Aorta (tissue), 5 donors: Measurements from ENCODE around the gene CAPRIN2. TPM values are rescaled to one million over a fixed set of nuclear protein-coding genes. Genes with fewer than 3 reads are reported as not detected.

Source experiments
- ATAC-seq: fragments of 200-7000 bp; cut with Tn5 transposase; one replicate; pipeline ENCODE4 v1.9.1; 2022; ENCODE audit warnings: moderate library complexity; ENCODE audit not compliant: low FRiP score
- DNase-seq, 2 donors: peaks; one replicate each; pipeline ENCODE4 v3.0.0-alpha.2; 2020
- H3K27ac ChIP-seq, 2 donors: one replicate each; pipeline ENCODE4 v1.5.1; 2013; ENCODE audit warnings: low read length in 2 of 2, mild to moderate bottlenecking in 2 of 2, moderate library complexity in 2 of 2, control low read depth in 1 of 2, inconsistent platforms in 1 of 2, low read depth in 1 of 2
- H3K27me3 ChIP-seq, 2 donors: one replicate each; pipeline ENCODE4 v1.6.1; 2013; ENCODE audit warnings: control low read depth in 1 of 2, low read length in 1 of 2, mild to moderate bottlenecking in 1 of 2, moderate library complexity in 1 of 2; ENCODE audit not compliant: insufficient read depth in 2 of 2, control insufficient read depth in 1 of 2
- H3K36me3 ChIP-seq, 2 donors: one replicate each; pipeline ENCODE4 v1.6.1; 2013; ENCODE audit warnings: control low read depth in 1 of 2, low read length in 1 of 2, mild to moderate bottlenecking in 1 of 2; ENCODE audit not compliant: insufficient read depth in 2 of 2, control insufficient read depth in 1 of 2
- H3K4me1 ChIP-seq, 2 donors: one replicate each; pipeline ENCODE4 v1.6.1; 2013; ENCODE audit warnings: low read length in 2 of 2, control low read depth in 1 of 2, mild to moderate bottlenecking in 1 of 2, moderate library complexity in 1 of 2; ENCODE audit not compliant: insufficient read depth in 2 of 2, control insufficient read depth in 1 of 2
- H3K4me3 ChIP-seq, 2 donors: one replicate each; pipeline ENCODE4 v1.5.1; 2013; ENCODE audit warnings: low read length in 2 of 2, control low read depth in 1 of 2, mild to moderate bottlenecking in 1 of 2
- H3K9me3 ChIP-seq: one replicate; pipeline ENCODE4 v1.6.1; 2013; ENCODE audit warnings: mild to moderate bottlenecking, low read length; ENCODE audit not compliant: control insufficient read depth
- WGBS, 2 donors: extraction: QIAGEN DNeasy Blood & Tissue Kit; methylation state at CpG; one replicate each; pipeline ENCODE4 v1.1.7; 2013; 5-methylcytosine and 5-hydroxymethylcytosine counted together
- intact Hi-C, 2 donors: fragments of 100-400 bp; cut with DNase I; formaldehyde crosslinking; loops; one replicate each; pipeline versions ENCODE4 v1.14.2 to v1.15.0; 2022
- polyA plus RNA-seq, 2 donors: library from polyadenylated mRNA; stranded (reverse); fragments of 200-250 nt; gene quantifications; one replicate each; pipeline ENCODE4 v1.2.3, GENCODE V29; 2013
- total RNA-seq, 2 donors: library from RNA; stranded (reverse); fragmentation: NEBNext Ultra II Directional; extraction: Animal tissue kit (Norgen Biotek cat#: 25700); gene quantifications; one replicate each; pipeline ENCODE4 v1.2.1, GENCODE V29; 2021
- donor health status: healthy with polysubstance abuse.
- donor health status: Bipolar disorder and iron deficiency.
- donor health status: DM: no; HTN: no; CAD: no.
- donor health status: DM: no; HTN: no; CAD: no.
- donor health status: DM: yes; HTN: yes; CAD: no.

Gene CAPRIN2
- total and polyA plus RNA-seq, 4 donors, result 7.5 to 43.5 (median 33.9) TPM

GRCh38 chr12:30792648-30793499 is 38.1 kb upstream of the CAPRIN2 start:
- ATAC-seq, result no peak
- Histone ChIP-seq H3K27ac (no peak overlapping the region), H3K27me3 (no peaks in the 10 kb centered on the region), H3K9me3 (no peaks in the 10 kb centered on the region), H3K4me1 (no peaks in the 10 kb centered on the region), H3K4me3 (no peak overlapping the region), H3K36me3 (no peaks in the 10 kb centered on the region)
- no peak for DNase-seq
- WGBS, 2 donors, result 59 to 61% methylated on average over 4 of the region's 4 CpGs
- intact Hi-C loops, result loop anchor here in 1 of 2 donors (10.0 kb wide), 1 partner anchor 98 kb away; the partner anchor contains the start of gene IPO8

- no peaks in the 10 kb centered on the region for H3K4me1 ChIP-seq
- H3K27me3 ChIP-seq, result no peaks in the 10 kb centered on the region
- no peaks in the 10 kb centered on the region for H3K36me3 ChIP-seq
- no peak overlapping the region for H3K27ac ChIP-seq
- intact Hi-C loops, result loop anchor here in 1 of 2 donors (10.0 kb wide), 1 partner anchor 97 kb away; the partner anchor contains the start of gene IPO8
- WGBS, 2 donors, result 94 to 95% methylated on average over 2 of the region's 2 CpGs
- DNase-seq (no peak), ATAC-seq (no peak)
- H3K4me3 ChIP-seq, result no peak overlapping the region
- no peaks in the 10 kb centered on the region for H3K9me3 ChIP-seq
Measured at GRCh38 chr12:30792085-30792484, 37.3 kb upstream of the CAPRIN2 start.

GRCh38 chr12:30788754-30789153 is 34.0 kb upstream of the CAPRIN2 start:
- Histone ChIP-seq H3K4me3 (no peak overlapping the region), H3K27me3 (no peaks in the 10 kb centered on the region), H3K4me1 (no peaks in the 10 kb centered on the region), H3K36me3 (no peaks in the 10 kb centered on the region), H3K27ac (no peak overlapping the region), H3K9me3 (no peaks in the 10 kb centered on the region)
- intact Hi-C loops, result no loop called here
- ATAC-seq (no peak), DNase-seq (no peak)
- 90 to 91% methylated on average over 2 of the region's 2 CpGs for WGBS, 2 donors

DNA sequence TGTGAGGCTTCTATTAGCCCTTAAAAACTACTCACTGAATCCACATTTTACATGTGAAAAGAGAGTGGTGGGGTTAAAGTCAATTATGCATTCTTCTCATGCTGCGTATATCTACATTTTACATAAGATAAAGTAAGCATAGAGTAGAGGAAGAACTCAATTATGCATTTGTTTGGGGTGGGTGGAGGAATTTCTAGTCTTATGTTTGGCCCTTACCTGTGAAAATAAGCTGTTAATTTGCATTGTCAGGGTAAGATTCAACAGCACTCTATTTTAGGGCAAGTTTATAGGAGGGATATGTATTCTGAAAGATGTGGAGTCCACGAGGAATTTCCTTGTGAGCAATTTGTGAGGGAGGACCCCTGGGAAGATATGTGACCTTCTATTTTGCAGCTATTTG is 30.9 kb upstream of the CAPRIN2 start:
- DNase-seq (no peak), ATAC-seq (no peak)
- no peaks in the 10 kb centered on the region for H3K36me3 ChIP-seq
- intact Hi-C loops, result no loop called here
- H3K27me3 ChIP-seq, result no peaks in the 10 kb centered on the region
- no peak overlapping the region for H3K4me3 ChIP-seq
- no peak overlapping the region for H3K27ac ChIP-seq
- no peaks in the 10 kb centered on the region for H3K9me3 ChIP-seq
- WGBS, 2 donors, result 77 to 82% methylated on average over 2 of the region's 2 CpGs
- H3K4me1 ChIP-seq, result no peaks in the 10 kb centered on the region

- no peak for ATAC-seq
- intact Hi-C loops, result no loop called here
- Histone ChIP-seq H3K27ac (no peak overlapping the region), H3K4me3 (no peak overlapping the region), H3K36me3 (no peaks in the 10 kb centered on the region), H3K27me3 (no peaks in the 10 kb centered on the region), H3K9me3 (no peaks in the 10 kb centered on the region), H3K4me1 (no peaks in the 10 kb centered on the region)
- 89 to 97% methylated on average over 1 of the region's 1 CpG for WGBS, 2 donors
- no peak for DNase-seq
Measured at GRCh38 chr12:30784508-30784907, 29.8 kb upstream of the CAPRIN2 start.

- WGBS, 2 donors, result 73 to 80% methylated on average over 2 of the region's 2 CpGs
- DNase-seq (no peak), ATAC-seq (no peak)
- intact Hi-C loops, result no loop called here
- no peak overlapping the region for H3K4me3 ChIP-seq
- no peaks in the 10 kb centered on the region for H3K36me3 ChIP-seq
- no peaks in the 10 kb centered on the region for H3K4me1 ChIP-seq
- H3K9me3 ChIP-seq, result no peaks in the 10 kb centered on the region
- no peak overlapping the region for H3K27ac ChIP-seq
- no peaks in the 10 kb centered on the region for H3K27me3 ChIP-seq
Measured at GRCh38 chr12:30783946-30784345, 29.2 kb upstream of the CAPRIN2 start.

DNA sequence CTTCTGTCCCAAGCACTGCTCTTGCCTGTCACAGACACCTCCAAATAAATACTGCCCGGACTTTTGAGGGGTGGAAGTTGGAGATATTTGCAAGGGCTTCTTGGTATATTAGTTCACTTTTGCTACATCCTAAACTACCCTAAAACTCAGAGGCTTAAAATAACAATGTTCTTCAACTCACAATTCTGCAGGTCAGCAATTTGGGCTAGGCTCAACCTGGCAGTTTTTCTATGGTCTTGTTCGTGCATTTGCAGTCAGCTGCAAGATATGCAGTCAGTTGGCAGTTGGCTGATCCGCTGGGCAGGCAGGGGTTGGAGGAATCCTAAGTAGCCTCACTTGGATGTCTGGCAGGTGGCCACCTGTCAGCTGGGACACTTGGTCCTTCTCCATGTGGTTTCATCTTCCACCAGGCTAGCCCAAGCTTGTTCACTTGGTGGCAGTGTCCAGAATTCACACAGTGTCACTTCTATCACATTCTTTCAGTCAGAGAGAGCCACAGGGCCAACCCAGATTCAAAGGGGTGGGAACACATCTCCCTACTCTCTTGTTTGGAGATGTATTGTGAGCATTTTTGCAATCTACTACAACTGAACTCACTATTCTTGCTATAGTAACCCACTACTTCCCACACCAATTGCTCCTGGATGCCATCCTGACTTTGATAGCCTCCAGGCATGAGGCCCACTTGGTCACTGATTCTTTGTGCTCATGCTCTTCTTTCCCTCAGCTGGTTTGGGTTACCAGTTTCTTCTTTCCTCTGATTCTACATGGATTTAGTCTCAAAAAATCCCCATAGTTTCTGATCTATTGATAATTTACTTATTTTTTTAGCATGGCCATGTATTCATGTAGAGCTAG is 27.8 kb upstream of the CAPRIN2 start:
- Histone ChIP-seq H3K27ac (no peak overlapping the region), H3K9me3 (no peaks in the 10 kb centered on the region), H3K36me3 (no peaks in the 10 kb centered on the region), H3K4me3 (no peak overlapping the region), H3K4me1 (no peaks in the 10 kb centered on the region), H3K27me3 (no peaks in the 10 kb centered on the region)
- DNase-seq (no peak), ATAC-seq (no peak)
- intact Hi-C loops, result no loop called here
- 58 to 63% methylated on average over 3 of the region's 3 CpGs for WGBS, 2 donors

DNA sequence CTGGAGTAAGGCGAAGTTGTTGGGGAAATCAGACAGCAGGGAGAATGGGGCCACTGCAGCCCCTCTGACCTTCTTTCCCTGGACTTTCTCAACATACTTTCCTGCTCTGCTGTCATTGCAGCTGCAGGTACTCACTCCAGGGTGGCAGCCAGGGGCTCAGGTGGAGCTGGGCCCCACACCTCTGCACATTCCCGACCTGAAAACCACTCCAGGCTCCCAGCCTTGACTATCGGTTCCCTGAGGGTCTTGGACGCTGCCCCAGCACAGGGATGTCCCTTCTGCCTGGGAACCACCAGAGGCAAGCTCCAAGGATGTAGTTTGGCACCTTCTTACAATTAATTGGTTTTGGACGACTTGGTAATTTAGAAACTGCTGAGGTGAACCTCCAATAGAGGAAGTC is 24.8 kb upstream of the CAPRIN2 start:
- ATAC-seq (no peak), DNase-seq (no peak)
- WGBS, 2 donors, result 92% methylated on average over 5 of the region's 5 CpGs
- Histone ChIP-seq H3K36me3 (no peaks in the 10 kb centered on the region), H3K4me1 (no peaks in the 10 kb centered on the region), H3K9me3 (no peaks in the 10 kb centered on the region), H3K27me3 (no peaks in the 10 kb centered on the region), H3K27ac (no peak overlapping the region), H3K4me3 (no peak overlapping the region)
- intact Hi-C loops, result no loop called here
